ENCODE results near the gene IL1F10. TPM values are rescaled to one million over a fixed set of nuclear protein-coding genes. Genes with fewer than 3 reads are reported as not detected.

Gene IL1F10
- polyA plus RNA-seq, 1 donor from 2014 or later: not detected

DNA sequence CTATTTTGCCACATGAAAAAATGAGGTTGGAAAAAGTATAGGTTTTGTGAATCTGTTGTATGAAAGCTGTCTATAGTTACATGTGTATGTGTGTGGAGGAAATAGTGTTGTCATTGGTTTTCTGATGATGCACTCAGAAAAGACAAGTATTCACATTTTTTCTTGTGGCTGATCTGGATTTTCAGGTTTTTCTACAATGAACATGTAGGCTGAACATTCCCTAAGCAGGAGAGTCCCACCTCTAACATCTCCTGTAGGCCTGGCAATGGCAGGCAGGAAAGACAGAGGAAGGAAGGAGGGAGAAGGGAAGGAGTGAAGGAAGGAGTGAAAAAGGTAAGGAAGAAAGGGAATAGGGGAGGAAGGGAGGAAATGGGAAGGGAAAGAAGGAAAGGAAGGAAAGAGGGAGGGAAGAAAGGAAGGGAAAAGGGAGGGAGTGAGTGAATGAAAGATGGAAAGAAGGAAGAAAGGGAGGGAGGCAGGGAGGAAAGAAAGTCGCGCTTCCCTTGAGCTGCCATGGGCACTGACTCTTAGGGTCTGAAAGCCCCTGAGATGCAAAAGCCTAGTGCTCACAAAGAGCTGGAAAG lies 9.3 kb upstream of the IL1F10 start:
- H3K4me3 ChIP-seq (ENCODE audit: low read length): no peak overlapping the region
- H4K20me1 ChIP-seq (ENCODE audit: insufficient read depth): no peaks in the 10 kb centered on the region
- no peak for TF ChIP-seq RAD21 (conservative IDR thresholded peaks at IDR 0.05)
- no peak for TF ChIP-seq EP300 (conservative IDR thresholded peaks at IDR 0.05; ENCODE audit: poor library complexity, severe bottlenecking)
- TF ChIP-seq, protein P1, sequence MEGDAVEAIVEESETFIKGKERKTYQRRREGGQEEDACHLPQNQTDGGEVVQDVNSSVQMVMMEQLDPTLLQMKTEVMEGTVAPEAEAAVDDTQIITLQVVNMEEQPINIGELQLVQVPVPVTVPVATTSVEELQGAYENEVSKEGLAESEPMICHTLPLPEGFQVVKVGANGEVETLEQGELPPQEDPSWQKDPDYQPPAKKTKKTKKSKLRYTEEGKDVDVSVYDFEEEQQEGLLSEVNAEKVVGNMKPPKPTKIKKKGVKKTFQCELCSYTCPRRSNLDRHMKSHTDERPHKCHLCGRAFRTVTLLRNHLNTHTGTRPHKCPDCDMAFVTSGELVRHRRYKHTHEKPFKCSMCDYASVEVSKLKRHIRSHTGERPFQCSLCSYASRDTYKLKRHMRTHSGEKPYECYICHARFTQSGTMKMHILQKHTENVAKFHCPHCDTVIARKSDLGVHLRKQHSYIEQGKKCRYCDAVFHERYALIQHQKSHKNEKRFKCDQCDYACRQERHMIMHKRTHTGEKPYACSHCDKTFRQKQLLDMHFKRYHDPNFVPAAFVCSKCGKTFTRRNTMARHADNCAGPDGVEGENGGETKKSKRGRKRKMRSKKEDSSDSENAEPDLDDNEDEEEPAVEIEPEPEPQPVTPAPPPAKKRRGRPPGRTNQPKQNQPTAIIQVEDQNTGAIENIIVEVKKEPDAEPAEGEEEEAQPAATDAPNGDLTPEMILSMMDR (IDR thresholded peaks at IDR 0.05; ENCODE audit: poor library complexity, severe bottlenecking): no peak
- TF ChIP-seq POLR2AphosphoS5 (IDR thresholded peaks at IDR 0.05): no peak
- TF ChIP-seq, protein P2, sequence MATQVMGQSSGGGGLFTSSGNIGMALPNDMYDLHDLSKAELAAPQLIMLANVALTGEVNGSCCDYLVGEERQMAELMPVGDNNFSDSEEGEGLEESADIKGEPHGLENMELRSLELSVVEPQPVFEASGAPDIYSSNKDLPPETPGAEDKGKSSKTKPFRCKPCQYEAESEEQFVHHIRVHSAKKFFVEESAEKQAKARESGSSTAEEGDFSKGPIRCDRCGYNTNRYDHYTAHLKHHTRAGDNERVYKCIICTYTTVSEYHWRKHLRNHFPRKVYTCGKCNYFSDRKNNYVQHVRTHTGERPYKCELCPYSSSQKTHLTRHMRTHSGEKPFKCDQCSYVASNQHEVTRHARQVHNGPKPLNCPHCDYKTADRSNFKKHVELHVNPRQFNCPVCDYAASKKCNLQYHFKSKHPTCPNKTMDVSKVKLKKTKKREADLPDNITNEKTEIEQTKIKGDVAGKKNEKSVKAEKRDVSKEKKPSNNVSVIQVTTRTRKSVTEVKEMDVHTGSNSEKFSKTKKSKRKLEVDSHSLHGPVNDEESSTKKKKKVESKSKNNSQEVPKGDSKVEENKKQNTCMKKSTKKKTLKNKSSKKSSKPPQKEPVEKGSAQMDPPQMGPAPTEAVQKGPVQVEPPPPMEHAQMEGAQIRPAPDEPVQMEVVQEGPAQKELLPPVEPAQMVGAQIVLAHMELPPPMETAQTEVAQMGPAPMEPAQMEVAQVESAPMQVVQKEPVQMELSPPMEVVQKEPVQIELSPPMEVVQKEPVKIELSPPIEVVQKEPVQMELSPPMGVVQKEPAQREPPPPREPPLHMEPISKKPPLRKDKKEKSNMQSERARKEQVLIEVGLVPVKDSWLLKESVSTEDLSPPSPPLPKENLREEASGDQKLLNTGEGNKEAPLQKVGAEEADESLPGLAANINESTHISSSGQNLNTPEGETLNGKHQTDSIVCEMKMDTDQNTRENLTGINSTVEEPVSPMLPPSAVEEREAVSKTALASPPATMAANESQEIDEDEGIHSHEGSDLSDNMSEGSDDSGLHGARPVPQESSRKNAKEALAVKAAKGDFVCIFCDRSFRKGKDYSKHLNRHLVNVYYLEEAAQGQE (IDR thresholded peaks at IDR 0.05; ENCODE audit: borderline replicate concordance): no peak
- TF ChIP-seq TAF1 (IDR thresholded peaks at IDR 0.05; ENCODE audit: low read depth): no peak
- TF ChIP-seq EZH2 (IDR thresholded peaks at IDR 0.05; ENCODE audit: borderline replicate concordance, insufficient read depth, low read length, poor library complexity, severe bottlenecking): no peak
- TF ChIP-seq SMC3 (conservative IDR thresholded peaks at IDR 0.05; ENCODE audit: poor library complexity): no peak
- TF ChIP-seq MXI1 (conservative IDR thresholded peaks at IDR 0.05; ENCODE audit: poor library complexity, severe bottlenecking): no peak
- H3K36me3 ChIP-seq (ENCODE audit: insufficient read depth, low read length): no peaks in the 10 kb centered on the region
- no peaks in the 10 kb centered on the region for H3K27me3 ChIP-seq (ENCODE audit: insufficient read depth, low read depth, low read length)
- H3K79me2 ChIP-seq (replicated peaks; ENCODE audit: insufficient read depth, low read length): no peaks in the 10 kb centered on the region
- peaks cover 5% of the 10 kb centered on the region for H3K9me3 ChIP-seq (ENCODE audit: low read length)
- no peaks in the 10 kb centered on the region for H3K9me2 ChIP-seq (ENCODE audit: insufficient read depth, low read length)
- no peaks in the 10 kb centered on the region for H3F3A ChIP-seq (ENCODE audit: insufficient read depth, low read length, poor library complexity, severe bottlenecking)
- no peak overlapping the region for H3K4me2 ChIP-seq (ENCODE audit: low read length)
- H3K27ac ChIP-seq (ENCODE audit: low read length): no peak overlapping the region
- no peak overlapping the region for H3K9ac ChIP-seq (ENCODE audit: low read length)
- no peak overlapping the region for H2AFZ ChIP-seq (ENCODE audit: low read depth, low read length)

DNA sequence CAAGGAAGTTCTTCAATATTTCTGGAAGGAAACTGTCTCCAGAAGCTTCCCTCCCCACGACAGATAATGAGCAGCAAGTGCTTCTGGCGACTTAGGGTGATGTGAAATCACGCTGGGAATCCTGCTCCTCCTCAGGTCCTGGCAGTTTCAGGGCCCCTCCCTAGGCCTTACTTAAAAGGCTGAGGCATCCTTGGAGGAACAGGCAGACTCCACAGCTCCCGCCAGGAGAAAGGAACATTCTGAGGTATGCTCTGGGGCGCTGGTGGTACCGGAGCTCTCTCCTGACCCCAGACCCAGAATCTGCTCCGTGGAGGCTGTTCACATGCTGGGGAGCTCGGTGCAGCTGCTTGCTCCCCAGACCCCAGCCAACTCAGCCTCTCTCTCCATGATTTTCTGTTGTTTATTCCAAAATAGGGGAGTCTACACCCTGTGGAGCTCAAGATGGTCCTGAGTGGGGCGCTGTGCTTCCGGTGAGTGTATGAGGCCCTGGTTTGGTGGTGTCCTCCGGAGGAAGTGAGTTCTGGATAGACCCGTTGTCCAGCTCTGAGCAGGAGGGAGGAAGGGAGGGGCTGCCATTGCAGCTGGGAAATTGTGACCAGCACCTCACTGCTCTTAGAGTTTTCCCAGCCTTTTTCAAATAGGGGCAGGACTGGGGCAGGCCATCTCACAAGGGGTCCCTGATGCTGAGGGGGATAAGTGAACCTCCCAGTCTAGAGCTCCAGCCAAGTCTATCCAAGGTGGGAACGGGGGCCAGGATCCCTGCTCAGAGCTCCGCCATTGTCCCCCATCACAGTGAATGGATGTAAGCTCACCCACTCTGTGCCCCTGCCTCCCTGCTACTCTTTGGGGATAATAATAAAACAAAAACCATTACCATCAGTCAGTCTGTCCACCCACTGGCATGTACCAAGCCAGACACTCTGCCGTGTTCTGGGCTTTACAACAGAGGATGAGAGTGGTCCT lies 8.5 kb upstream of the IL1F10 start, which contains the start of gene IL36RN:
IL36RN (plus strand) TSS at position 201 of the 963 bp plus-strand sequence; CDS start at position 442, 241 bp downstream.
- Histone ChIP-seq H3K9me2 (ENCODE audit: insufficient read depth, low read length) (no peaks in the 10 kb centered on the region), H3K79me2 (replicated peaks; ENCODE audit: insufficient read depth, low read length) (no peaks in the 10 kb centered on the region), H3F3A (ENCODE audit: insufficient read depth, low read length, poor library complexity, severe bottlenecking) (no peaks in the 10 kb centered on the region), H4K20me1 (ENCODE audit: insufficient read depth) (no peaks in the 10 kb centered on the region), H3K4me2 (ENCODE audit: low read length) (no peak within 1 kb of the TSS), H3K27ac (ENCODE audit: low read length) (no peak within 1 kb of the TSS), H3K36me3 (ENCODE audit: insufficient read depth, low read length) (no peaks in the 10 kb centered on the region), H2AFZ (ENCODE audit: low read depth, low read length) (no peak within 1 kb of the TSS), H3K4me3 (ENCODE audit: low read length) (no peak within 1 kb of the TSS), H3K9ac (ENCODE audit: low read length) (no peak within 1 kb of the TSS), H3K27me3 (ENCODE audit: insufficient read depth, low read depth, low read length) (no peaks in the 10 kb centered on the region), H3K9me3 (ENCODE audit: low read length) (peaks cover 5% of the 10 kb centered on the region)
- no peak for TF ChIP-seq EP300 (conservative IDR thresholded peaks at IDR 0.05; ENCODE audit: poor library complexity, severe bottlenecking)
- no peak for TF ChIP-seq TAF1 (IDR thresholded peaks at IDR 0.05; ENCODE audit: low read depth)
- no peak for TF ChIP-seq SMC3 (conservative IDR thresholded peaks at IDR 0.05; ENCODE audit: poor library complexity)
- no peak for TF ChIP-seq RAD21 (conservative IDR thresholded peaks at IDR 0.05)
- TF ChIP-seq, protein P1 (IDR thresholded peaks at IDR 0.05; ENCODE audit: poor library complexity, severe bottlenecking): no peak
- TF ChIP-seq MXI1 (conservative IDR thresholded peaks at IDR 0.05; ENCODE audit: poor library complexity, severe bottlenecking): no peak
- no peak for TF ChIP-seq EZH2 (IDR thresholded peaks at IDR 0.05; ENCODE audit: borderline replicate concordance, insufficient read depth, low read length, poor library complexity, severe bottlenecking)
- no peak for TF ChIP-seq POLR2AphosphoS5 (IDR thresholded peaks at IDR 0.05)
- TF ChIP-seq, protein P2 (IDR thresholded peaks at IDR 0.05; ENCODE audit: borderline replicate concordance): no peak
